Measurements from ENCODE around the gene DNAJC30.

DNA sequence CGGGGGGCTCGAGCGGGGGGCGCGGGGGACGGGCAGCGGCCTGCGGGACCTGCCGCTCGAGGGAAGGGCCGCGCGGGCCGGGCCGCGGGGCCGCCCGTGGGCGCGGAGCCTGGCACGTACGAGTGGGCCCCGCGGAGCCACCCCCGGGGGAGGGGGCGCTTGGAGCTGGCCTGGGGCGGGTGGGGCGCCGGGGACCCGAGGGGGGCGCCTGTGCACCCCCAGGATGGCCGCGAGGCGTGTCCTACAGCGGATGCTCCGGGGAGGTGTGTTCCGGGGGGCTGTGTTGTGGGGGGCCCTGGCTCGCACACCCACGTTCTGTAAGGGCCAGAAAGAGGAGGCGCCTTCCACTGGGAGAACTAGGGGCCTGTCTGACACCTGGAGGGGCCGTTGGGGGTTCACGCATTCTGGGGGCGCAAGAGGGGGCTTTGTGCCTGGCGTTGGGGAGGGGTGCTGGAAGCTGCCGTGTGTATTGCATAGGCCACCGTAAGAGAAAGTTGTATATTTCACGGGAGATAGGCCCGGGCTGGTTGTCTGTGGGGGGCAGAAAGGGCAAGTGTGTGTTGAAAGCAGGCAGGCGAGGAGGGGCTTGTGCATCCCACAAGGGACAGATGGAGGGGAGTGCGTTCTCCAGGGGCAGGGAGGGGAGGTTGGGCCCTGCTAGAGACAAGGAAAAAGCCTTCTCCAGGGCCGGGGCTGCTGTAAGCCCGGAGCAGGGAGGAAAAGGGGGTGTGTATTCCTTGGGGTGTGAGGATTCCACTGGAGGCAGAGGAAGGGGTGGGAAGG is 15.0 kb downstream of the DNAJC30 start:
- TF ChIP-seq, protein P1, sequence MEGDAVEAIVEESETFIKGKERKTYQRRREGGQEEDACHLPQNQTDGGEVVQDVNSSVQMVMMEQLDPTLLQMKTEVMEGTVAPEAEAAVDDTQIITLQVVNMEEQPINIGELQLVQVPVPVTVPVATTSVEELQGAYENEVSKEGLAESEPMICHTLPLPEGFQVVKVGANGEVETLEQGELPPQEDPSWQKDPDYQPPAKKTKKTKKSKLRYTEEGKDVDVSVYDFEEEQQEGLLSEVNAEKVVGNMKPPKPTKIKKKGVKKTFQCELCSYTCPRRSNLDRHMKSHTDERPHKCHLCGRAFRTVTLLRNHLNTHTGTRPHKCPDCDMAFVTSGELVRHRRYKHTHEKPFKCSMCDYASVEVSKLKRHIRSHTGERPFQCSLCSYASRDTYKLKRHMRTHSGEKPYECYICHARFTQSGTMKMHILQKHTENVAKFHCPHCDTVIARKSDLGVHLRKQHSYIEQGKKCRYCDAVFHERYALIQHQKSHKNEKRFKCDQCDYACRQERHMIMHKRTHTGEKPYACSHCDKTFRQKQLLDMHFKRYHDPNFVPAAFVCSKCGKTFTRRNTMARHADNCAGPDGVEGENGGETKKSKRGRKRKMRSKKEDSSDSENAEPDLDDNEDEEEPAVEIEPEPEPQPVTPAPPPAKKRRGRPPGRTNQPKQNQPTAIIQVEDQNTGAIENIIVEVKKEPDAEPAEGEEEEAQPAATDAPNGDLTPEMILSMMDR (IDR thresholded peaks at IDR 0.05 in 2 of 3, conservative IDR thresholded peaks at IDR 0.05 in 1 of 3; ENCODE audit: control insufficient read depth in 2 of 3, extremely low read depth in 1 of 3, insufficient read depth in 1 of 3, low read depth in 3 of 3, low read length in 3 of 3): 0 out of 6 replicates have a peak, but pooled peaks of 1 of the 3 experiments have one; percentile 1
- TF ChIP-seq HDAC6 (IDR thresholded peaks at IDR 0.05; ENCODE audit: unreplicated experiment) (no peak), EP300 (IDR thresholded peaks at IDR 0.05; ENCODE audit: borderline replicate concordance in 1 of 2, control insufficient read depth in 1 of 2, low read depth in 2 of 2, low read length in 2 of 2) (no peak), ZNF384 (IDR thresholded peaks at IDR 0.05; ENCODE audit: borderline replicate concordance, low read depth, low read length) (no peak), POLR2AphosphoS2 (IDR thresholded peaks at IDR 0.05; ENCODE audit: low read depth, low read length) (no peak), CHD1 (IDR thresholded peaks at IDR 0.05; ENCODE audit: low read depth, low read length) (no peak), KDM1A (IDR thresholded peaks at IDR 0.05; ENCODE audit: borderline replicate concordance) (no peak)
- TF ChIP-seq, protein P2, sequence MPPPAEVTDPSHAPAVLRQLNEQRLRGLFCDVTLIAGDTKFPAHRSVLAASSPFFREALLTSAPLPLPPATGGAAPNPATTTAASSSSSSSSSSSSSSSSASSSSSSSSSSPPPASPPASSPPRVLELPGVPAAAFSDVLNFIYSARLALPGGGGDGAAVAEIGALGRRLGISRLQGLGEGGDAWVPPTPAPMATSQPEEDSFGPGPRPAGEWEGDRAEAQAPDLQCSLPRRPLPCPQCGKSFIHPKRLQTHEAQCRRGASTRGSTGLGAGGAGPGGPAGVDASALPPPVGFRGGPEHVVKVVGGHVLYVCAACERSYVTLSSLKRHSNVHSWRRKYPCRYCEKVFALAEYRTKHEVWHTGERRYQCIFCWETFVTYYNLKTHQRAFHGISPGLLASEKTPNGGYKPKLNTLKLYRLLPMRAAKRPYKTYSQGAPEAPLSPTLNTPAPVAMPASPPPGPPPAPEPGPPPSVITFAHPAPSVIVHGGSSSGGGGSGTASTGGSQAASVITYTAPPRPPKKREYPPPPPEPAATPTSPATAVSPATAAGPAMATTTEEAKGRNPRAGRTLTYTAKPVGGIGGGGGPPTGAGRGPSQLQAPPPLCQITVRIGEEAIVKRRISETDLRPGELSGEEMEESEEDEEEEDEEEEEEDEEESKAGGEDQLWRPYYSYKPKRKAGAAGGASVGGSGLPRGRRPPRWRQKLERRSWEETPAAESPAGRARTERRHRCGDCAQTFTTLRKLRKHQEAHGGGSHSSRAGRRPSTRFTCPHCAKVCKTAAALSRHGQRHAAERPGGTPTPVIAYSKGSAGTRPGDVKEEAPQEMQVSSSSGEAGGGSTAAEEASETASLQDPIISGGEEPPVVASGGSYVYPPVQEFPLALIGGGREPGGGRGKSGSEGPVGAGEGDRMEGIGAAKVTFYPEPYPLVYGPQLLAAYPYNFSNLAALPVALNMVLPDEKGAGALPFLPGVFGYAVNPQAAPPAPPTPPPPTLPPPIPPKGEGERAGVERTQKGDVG (CRISPR knock-in tag; IDR thresholded peaks at IDR 0.05): no peak
- TF ChIP-seq, protein P3, sequence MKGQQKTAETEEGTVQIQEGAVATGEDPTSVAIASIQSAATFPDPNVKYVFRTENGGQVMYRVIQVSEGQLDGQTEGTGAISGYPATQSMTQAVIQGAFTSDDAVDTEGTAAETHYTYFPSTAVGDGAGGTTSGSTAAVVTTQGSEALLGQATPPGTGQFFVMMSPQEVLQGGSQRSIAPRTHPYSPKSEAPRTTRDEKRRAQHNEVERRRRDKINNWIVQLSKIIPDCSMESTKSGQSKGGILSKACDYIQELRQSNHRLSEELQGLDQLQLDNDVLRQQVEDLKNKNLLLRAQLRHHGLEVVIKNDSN (IDR thresholded peaks at IDR 0.05; ENCODE audit: borderline replicate concordance, extremely low read length, insufficient read depth, low read depth, low read length): no peak
- TF ChIP-seq, protein P4, sequence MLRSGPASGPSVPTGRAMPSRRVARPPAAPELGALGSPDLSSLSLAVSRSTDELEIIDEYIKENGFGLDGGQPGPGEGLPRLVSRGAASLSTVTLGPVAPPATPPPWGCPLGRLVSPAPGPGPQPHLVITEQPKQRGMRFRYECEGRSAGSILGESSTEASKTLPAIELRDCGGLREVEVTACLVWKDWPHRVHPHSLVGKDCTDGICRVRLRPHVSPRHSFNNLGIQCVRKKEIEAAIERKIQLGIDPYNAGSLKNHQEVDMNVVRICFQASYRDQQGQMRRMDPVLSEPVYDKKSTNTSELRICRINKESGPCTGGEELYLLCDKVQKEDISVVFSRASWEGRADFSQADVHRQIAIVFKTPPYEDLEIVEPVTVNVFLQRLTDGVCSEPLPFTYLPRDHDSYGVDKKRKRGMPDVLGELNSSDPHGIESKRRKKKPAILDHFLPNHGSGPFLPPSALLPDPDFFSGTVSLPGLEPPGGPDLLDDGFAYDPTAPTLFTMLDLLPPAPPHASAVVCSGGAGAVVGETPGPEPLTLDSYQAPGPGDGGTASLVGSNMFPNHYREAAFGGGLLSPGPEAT (IDR thresholded peaks at IDR 0.05; ENCODE audit: low read depth): no peak
